Upper lobe of left lung (tissue), 6 donors: ENCODE results near the gene BSN. TPM values are rescaled to one million over a fixed set of nuclear protein-coding genes. Genes with fewer than 3 reads are reported as not detected.

Source experiments
- ATAC-seq, 2 donors: fragments of 200-7000 bp; cut with Tn5 transposase; one replicate each; pipeline ENCODE4 v1.9.1; 2022; ENCODE audit warnings: mild to moderate bottlenecking in 2 of 2, moderate library complexity in 2 of 2; ENCODE audit not compliant: low FRiP score in 2 of 2
- DNase-seq, 2 donors: peaks; one replicate each; pipeline ENCODE4 v3.0.0-alpha.2; 2019 to 2020
- H3K27ac ChIP-seq, 4 donors: fragments of 200-600 bp; sonication (generic); one replicate each; pipeline ENCODE4 v1.5.1; 2016 to 2019
- H3K27me3 ChIP-seq, 4 donors: fragments of 200-600 bp; sonication (generic); one replicate each; pipeline ENCODE4 v1.5.1; 2017 to 2019
- H3K36me3 ChIP-seq, 4 donors: fragments of 200-600 bp; sonication (generic); one replicate each; pipeline ENCODE4 v1.5.1; 2016 to 2019
- H3K4me1 ChIP-seq, 4 donors: fragments of 200-600 bp; sonication (generic); one replicate each; pipeline ENCODE4 v1.5.1; 2018 to 2019
- H3K4me3 ChIP-seq, 4 donors: fragments of 200-600 bp; sonication (generic); one replicate each; pipeline ENCODE4 v1.5.1; 2017 to 2019; ENCODE audit warnings: mild to moderate bottlenecking in 2 of 4, moderate library complexity in 1 of 4
- H3K9me3 ChIP-seq, 4 donors: fragments of 200-600 bp; sonication (generic); one replicate each; pipeline ENCODE4 v1.5.1; 2018 to 2019
- EP300 ChIP-seq, 4 donors: sonication (generic); formaldehyde crosslinking; IDR thresholded peaks; one replicate each; pipeline ENCODE4 v1.5.1; 2017; ENCODE audit warnings: antibody characterized with exemption in 4 of 4, control low read depth in 2 of 4
- POLR2A ChIP-seq, 4 donors: fragments of 450-650 bp; IDR thresholded peaks; one replicate each; pipeline ENCODE4 v1.5.1; 2016 to 2017; ENCODE audit warnings: antibody characterized with exemption in 4 of 4, mild to moderate bottlenecking in 2 of 4
- POLR2AphosphoS5 ChIP-seq, 2 donors: sonication (generic); formaldehyde crosslinking; IDR thresholded peaks; one replicate each; pipeline ENCODE4 v1.5.1; 2017; ENCODE audit warnings: antibody characterized with exemption in 2 of 2
- WGBS, 2 donors: methylation state at CpG; one replicate each; pipeline ENCODE4 v1.1.5; 2017 to 2018; 5-methylcytosine and 5-hydroxymethylcytosine counted together
- total RNA-seq, 6 donors: library from RNA; depleted of rRNA in 4 of 6; stranded (reverse); fragments of >200 nt in 4 of 6; gene quantifications; one replicate each; pipeline versions ENCODE4 v1.1.0 to v1.2.1, GENCODE V29; 2016 to 2021
- TF ChIP-seq, protein P1 (sequence below), 6 experiments: fragments of 450-650 bp in 4 of 6; fragments of 200-600 bp in 2 of 6; sonication (generic) in 2 of 6; IDR thresholded peaks; one replicate each; pipeline ENCODE4 v1.5.1; 2016 to 2019; ENCODE audit warnings: antibody characterized with exemption in 6 of 6
- donor health status: DM: no; HTN: no; CAD: no; lungs with moderate emphysema.
- donor health status: DM: no; HTN: yes; CAD: no; lungs with severe emphysema.

Gene BSN
- total RNA-seq, 6 donors from 2014 or later = 0.39 to 1.1 (median 0.72) TPM

DNA sequence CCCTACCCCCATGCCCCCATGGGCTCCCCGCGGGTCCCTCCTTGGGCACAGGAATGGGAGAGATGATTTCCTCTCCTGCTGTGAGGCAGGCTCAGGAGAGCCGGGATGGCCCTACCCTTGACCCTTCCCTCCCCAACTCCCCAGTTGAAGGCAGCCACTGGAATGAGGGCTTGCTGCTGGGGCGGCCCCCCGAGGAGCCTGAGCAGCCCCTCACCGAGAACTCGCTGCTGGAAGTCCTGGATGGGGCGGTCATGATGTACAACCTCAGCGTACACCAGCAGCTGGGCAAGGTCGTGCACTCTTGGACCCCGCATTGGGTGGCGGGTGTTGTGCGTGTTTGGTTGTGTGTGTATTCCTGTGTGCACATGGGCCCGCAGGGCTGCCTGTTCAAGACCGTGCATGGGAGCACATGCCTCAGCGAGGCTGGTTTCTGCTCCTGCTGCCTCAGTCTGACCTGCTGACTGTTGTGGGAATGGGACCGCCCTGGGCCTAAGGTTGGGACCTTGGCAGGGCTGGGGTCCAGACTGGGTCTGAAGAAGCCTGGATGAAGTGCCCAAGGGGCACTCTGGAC lies 151.2 kb downstream of the BSN start:
- H3K36me3 ChIP-seq = peaks cover 2 to 60% (median 42%) of the 10 kb centered on the region in 4 donors
- no peak for TF ChIP-seq POLR2A (IDR thresholded peaks at IDR 0.05)
- TF ChIP-seq, protein P1, sequence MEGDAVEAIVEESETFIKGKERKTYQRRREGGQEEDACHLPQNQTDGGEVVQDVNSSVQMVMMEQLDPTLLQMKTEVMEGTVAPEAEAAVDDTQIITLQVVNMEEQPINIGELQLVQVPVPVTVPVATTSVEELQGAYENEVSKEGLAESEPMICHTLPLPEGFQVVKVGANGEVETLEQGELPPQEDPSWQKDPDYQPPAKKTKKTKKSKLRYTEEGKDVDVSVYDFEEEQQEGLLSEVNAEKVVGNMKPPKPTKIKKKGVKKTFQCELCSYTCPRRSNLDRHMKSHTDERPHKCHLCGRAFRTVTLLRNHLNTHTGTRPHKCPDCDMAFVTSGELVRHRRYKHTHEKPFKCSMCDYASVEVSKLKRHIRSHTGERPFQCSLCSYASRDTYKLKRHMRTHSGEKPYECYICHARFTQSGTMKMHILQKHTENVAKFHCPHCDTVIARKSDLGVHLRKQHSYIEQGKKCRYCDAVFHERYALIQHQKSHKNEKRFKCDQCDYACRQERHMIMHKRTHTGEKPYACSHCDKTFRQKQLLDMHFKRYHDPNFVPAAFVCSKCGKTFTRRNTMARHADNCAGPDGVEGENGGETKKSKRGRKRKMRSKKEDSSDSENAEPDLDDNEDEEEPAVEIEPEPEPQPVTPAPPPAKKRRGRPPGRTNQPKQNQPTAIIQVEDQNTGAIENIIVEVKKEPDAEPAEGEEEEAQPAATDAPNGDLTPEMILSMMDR (IDR thresholded peaks at IDR 0.05) = no peak
- no peak for TF ChIP-seq POLR2AphosphoS5 (IDR thresholded peaks at IDR 0.05)
- no peak for TF ChIP-seq EP300 (IDR thresholded peaks at IDR 0.05)
- ATAC-seq (no peak), DNase-seq (no peak)
- H3K27ac ChIP-seq = no peak overlapping the region
- H3K9me3 ChIP-seq = no peaks in the 10 kb centered on the region
- H3K4me3 ChIP-seq = no peak overlapping the region
- no peaks in the 10 kb centered on the region for H3K27me3 ChIP-seq
- WGBS, 2 donors = 93% methylated on average over 15 of the region's 17 CpGs; no CpG with 5 or more reads in 1 of the 2 donors
- peaks cover 0 to 12% (median 3%) of the 10 kb centered on the region in 4 donors for H3K4me1 ChIP-seq

DNA sequence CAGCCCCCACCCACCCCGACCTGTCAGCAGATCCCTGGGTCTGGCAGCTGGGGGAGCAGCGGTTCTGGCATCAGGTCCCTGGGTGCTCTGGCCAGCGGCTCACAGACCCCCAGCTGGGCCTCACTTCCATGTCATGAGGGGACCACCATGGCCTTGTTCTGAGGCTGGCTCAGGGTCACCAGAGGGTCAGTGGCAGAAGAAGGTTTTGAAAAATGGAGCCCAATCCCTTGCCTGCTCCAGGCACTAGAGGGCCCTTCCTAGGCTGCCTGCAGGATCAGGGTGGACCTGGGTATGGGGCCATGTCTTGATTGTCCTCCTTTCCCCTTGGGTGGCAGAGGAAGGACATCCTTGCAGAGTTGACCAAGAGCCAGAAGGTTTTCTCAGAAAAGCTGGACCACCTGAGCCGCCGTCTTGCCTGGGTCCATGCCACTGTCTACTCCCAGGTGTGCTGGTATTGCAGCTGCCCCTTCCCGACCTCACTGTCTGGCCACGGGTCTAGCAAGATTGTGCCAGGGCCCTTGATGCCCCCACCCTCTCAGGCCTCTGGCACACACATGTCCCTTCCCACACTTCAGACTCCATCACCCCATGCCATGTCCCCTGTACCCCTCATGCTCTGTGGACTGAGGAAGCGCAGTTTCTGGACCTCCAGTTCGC lies 152.3 kb downstream of the BSN start:
- H3K4me3 ChIP-seq = no peak overlapping the region
- H3K4me1 ChIP-seq = peaks cover 0 to 12% (median 3%) of the 10 kb centered on the region in 4 donors
- 86 to 98% methylated on average over 4 to 8 of the region's 9 CpGs for WGBS, 2 donors
- H3K9me3 ChIP-seq = no peaks in the 10 kb centered on the region
- DNase-seq (no peak), ATAC-seq (no peak)
- no peak for TF ChIP-seq EP300 (IDR thresholded peaks at IDR 0.05)
- no peak for TF ChIP-seq POLR2AphosphoS5 (IDR thresholded peaks at IDR 0.05)
- TF ChIP-seq, protein P1 (IDR thresholded peaks at IDR 0.05) = no peak
- TF ChIP-seq POLR2A (IDR thresholded peaks at IDR 0.05) = no peak
- no peak overlapping the region for H3K27ac ChIP-seq
- no peaks in the 10 kb centered on the region for H3K27me3 ChIP-seq
- peaks cover 2 to 53% (median 34%) of the 10 kb centered on the region in 4 donors for H3K36me3 ChIP-seq

DNA sequence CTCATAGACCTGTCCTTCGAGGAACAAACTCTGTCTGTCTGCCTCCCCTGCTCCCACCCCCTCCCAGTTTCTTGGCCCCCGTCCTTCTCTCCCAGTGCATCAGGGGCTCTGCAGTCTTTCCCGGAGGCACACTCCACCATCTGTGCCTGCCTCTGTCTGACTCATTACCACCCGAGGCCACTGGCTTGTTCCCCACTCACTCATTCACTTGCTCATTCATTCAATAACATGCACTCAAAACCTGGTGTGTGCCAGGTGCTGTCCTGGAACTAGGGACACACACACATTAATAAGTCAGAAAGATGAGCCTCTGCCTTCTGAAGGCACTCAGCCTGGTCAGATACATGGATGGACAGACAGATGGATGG lies 152.8 kb downstream of the BSN start:
- Histone ChIP-seq H3K9me3 (no peaks in the 10 kb centered on the region), H3K36me3 (peaks cover 2 to 48% (median 34%) of the 10 kb centered on the region in 4 donors), H3K27ac (no peak overlapping the region), H3K27me3 (no peaks in the 10 kb centered on the region), H3K4me1 (peaks cover 0 to 12% (median 3%) of the 10 kb centered on the region in 4 donors), H3K4me3 (no peak overlapping the region)
- ATAC-seq = no peak
- WGBS, 2 donors = 72 to 84% methylated on average over 4 of the region's 4 CpGs
- TF ChIP-seq POLR2AphosphoS5 (IDR thresholded peaks at IDR 0.05) (no peak), EP300 (IDR thresholded peaks at IDR 0.05) (no peak), POLR2A (IDR thresholded peaks at IDR 0.05) (no peak)
- TF ChIP-seq, protein P1 (IDR thresholded peaks at IDR 0.05) = no peak
- no peak for DNase-seq

DNA sequence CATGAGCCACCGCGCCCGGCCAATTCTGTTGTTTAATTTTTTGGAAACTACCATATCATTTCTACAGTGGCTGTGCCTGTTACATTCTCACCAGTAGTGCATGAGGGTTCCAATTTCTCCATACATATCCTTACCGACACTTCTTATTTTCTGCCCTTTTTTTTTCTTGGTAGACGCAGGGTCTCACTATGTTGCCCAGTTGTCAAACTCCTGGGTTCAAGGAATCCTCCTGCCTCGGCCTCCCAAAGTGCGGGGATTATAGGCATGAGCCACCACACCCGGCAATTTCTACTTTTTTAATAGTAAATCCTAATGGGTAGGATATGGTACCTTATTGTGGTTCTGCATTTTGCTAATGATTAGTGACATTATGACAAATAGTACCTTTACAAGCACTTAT lies 155.6 kb downstream of the BSN start:
- ATAC-seq (no peak), DNase-seq (no peak)
- TF ChIP-seq EP300 (IDR thresholded peaks at IDR 0.05) (no peak), POLR2A (IDR thresholded peaks at IDR 0.05) (no peak), POLR2AphosphoS5 (IDR thresholded peaks at IDR 0.05) (no peak)
- TF ChIP-seq, protein P1 (IDR thresholded peaks at IDR 0.05) = no peak
- H3K9me3 ChIP-seq = no peaks in the 10 kb centered on the region
- WGBS, 2 donors = 96% methylated on average over 8 of the region's 8 CpGs
- peaks cover 2 to 41% (median 26%) of the 10 kb centered on the region in 4 donors for H3K36me3 ChIP-seq
- no peaks in the 10 kb centered on the region for H3K27me3 ChIP-seq
- no peak overlapping the region for H3K4me3 ChIP-seq
- H3K27ac ChIP-seq = no peak overlapping the region
- H3K4me1 ChIP-seq = no peaks in the 10 kb centered on the region
